GM12878 (cell line): ENCODE data around the gene NEUROD1. TPM values are rescaled to one million over a fixed set of nuclear protein-coding genes. Genes with fewer than 3 reads are reported as not detected.

ENCODE experiments used
- ATAC-seq: fragments of 200-7000 bp; cut with Tn5 transposase; 3 replicates; pipeline ENCODE4 v1.9.1; 2020; ENCODE audit warnings: mild to moderate bottlenecking, moderate library complexity
- BruUV-seq: library from RNA; stranded (reverse); fragments of 400-500 nt; replicated peaks from 2 replicates; lab custom pipeline; 2021; lab: Mats Ljungman, UMichigan
- CTCF ChIA-PET: fragments of 300-600 bp; sonication (Branson Sonifier 250); formaldehyde crosslinking; extraction: SDS; loops from one replicate; lab custom pipeline; 2021; ENCODE audit warnings: inconsistent platforms; lab: Yijun Ruan, JAX
- POLR2A ChIA-PET: fragments of 350-600 bp; formaldehyde crosslinking; extraction: SDS; loops from one replicate; lab custom pipeline; 2021; ENCODE audit warnings: inconsistent platforms; lab: Charles Lee
- RAD21 ChIA-PET: fragments of 300-600 bp; sonication (Branson Sonifier 250); formaldehyde crosslinking; loops from one replicate; lab custom pipeline; 2023; ENCODE audit warnings: antibody characterized with exemption; ENCODE audit not compliant: unreplicated experiment; lab: Charles Lee
- SMC1A ChIA-PET: fragments of 300-600 bp; sonication (Branson Sonifier 250); formaldehyde crosslinking; loops from one replicate; lab custom pipeline; 2023; ENCODE audit not compliant: unreplicated experiment, uncharacterized antibody; lab: Charles Lee
- DNase-seq: peaks from one replicate; pipeline ENCODE4 v3.0.0-alpha.2; 2011; ENCODE audit warnings: low read depth, low spot score
- FAIRE-seq: peaks from 3 replicates; lab custom pipeline; 2011; peaks lifted over from hg19 to GRCh38; lab: Jason Lieb, UNC
- H2AFZ ChIP-seq: 2 replicates; pipeline ENCODE4 v1.6.0; 2011; ENCODE audit warnings: low read depth, low read length, control low read depth; ENCODE audit not compliant: control insufficient read depth
- H3K27ac ChIP-seq: 2 replicates; pipeline ENCODE4 v1.5.1; 2011; ENCODE audit warnings: control low read depth; ENCODE audit not compliant: control insufficient read depth, insufficient read depth
- H3K27me3 ChIP-seq, 2 experiments: replicated peaks in 1 of 2; 2 replicates each; pipeline versions ENCODE4 v1.6.0 to v1.6.1; 2011; ENCODE audit warnings: low read length in 1 of 2; ENCODE audit not compliant: control insufficient read depth in 2 of 2, insufficient read depth in 2 of 2
- H3K36me3 ChIP-seq, 2 experiments: 2 replicates each; pipeline ENCODE4 v1.5.1; 2011; ENCODE audit warnings: low read length in 1 of 2; ENCODE audit not compliant: control insufficient read depth in 2 of 2, insufficient read depth in 2 of 2
- H3K4me1 ChIP-seq: 2 replicates; pipeline ENCODE4 v1.6.1; 2011; ENCODE audit warnings: mild to moderate bottlenecking, low read length, moderate library complexity, mixed read lengths; ENCODE audit not compliant: control insufficient read depth, insufficient read depth
- H3K4me2 ChIP-seq: 2 replicates; pipeline ENCODE4 v1.6.0; 2011; ENCODE audit warnings: control low read depth; ENCODE audit not compliant: control insufficient read depth, insufficient read depth
- H3K4me3 ChIP-seq: fragments of 200-600 bp; sonication (generic); 2 replicates; pipeline ENCODE4 v1.5.1; 2016
- H3K79me2 ChIP-seq: 2 replicates; pipeline ENCODE4 v1.6.0; 2011; ENCODE audit warnings: low read length; ENCODE audit not compliant: control insufficient read depth, insufficient read depth
- H3K9ac ChIP-seq: 2 replicates; pipeline ENCODE4 v1.8.0; 2011; ENCODE audit warnings: low read length, control low read depth, mixed read lengths; ENCODE audit not compliant: control insufficient read depth, insufficient read depth
- H3K9me3 ChIP-seq: replicated peaks from 3 replicates; pipeline ENCODE4 v1.5.1; 2011; ENCODE audit warnings: mild to moderate bottlenecking, low read length; ENCODE audit not compliant: control insufficient read depth, insufficient read depth
- H4K20me1 ChIP-seq: 2 replicates; pipeline ENCODE4 v1.6.0; 2011; ENCODE audit not compliant: control insufficient read depth, insufficient read depth
- BRCA1 ChIP-seq: IDR thresholded peaks from 2 replicates; pipeline ENCODE4 v1.6.1; 2011; ENCODE audit warnings: low read depth, low read length, improper control_type of control experiment
- EED ChIP-seq: sonication (generic); IDR thresholded peaks from 2 replicates; pipeline ENCODE4 v1.6.1; 2016; ENCODE audit warnings: antibody characterized with exemption, low read depth
- ELK1 ChIP-seq: IDR thresholded peaks from 2 replicates; pipeline ENCODE4 v1.6.1; 2012; ENCODE audit warnings: low read depth, low read length, improper control_type of control experiment
- HDAC6 ChIP-seq: fragments of 200-600 bp; sonication (generic); IDR thresholded peaks from one replicate; pipeline ENCODE4 v1.8.0; 2017; ENCODE audit warnings: antibody characterized with exemption; ENCODE audit not compliant: unreplicated experiment
- MEF2A ChIP-seq: IDR thresholded peaks from 2 replicates; pipeline ENCODE4 v1.6.1; 2011; ENCODE audit warnings: low read depth, mild to moderate bottlenecking, low read length, moderate library complexity; ENCODE audit not compliant: insufficient read depth
- RFX5 ChIP-seq: IDR thresholded peaks from 2 replicates; pipeline ENCODE4 v1.6.1; 2011; ENCODE audit warnings: low read depth, low read length, improper control_type of control experiment
- SMAD5 ChIP-seq: IDR thresholded peaks from 2 replicates; pipeline ENCODE4 v1.6.1; 2016; ENCODE audit warnings: antibody characterized with exemption, low read depth
- SP1 ChIP-seq: IDR thresholded peaks from one replicate; pipeline ENCODE4 v1.6.1; 2011; ENCODE audit warnings: low read depth, low read length
- SUPT20H ChIP-seq: IDR thresholded peaks from 2 replicates; pipeline ENCODE4 v1.6.1; 2011; ENCODE audit warnings: low read depth, mild to moderate bottlenecking, low read length, moderate library complexity, borderline replicate concordance; ENCODE audit not compliant: control insufficient read depth
- USF1 ChIP-seq: IDR thresholded peaks from 2 replicates; pipeline ENCODE4 v1.6.1; 2011; ENCODE audit warnings: borderline replicate concordance, low read depth, mild to moderate bottlenecking, moderate library complexity, mixed read lengths, low read length; ENCODE audit not compliant: insufficient read depth; ENCODE audit errors: extremely low read length
- WRNIP1 ChIP-seq: IDR thresholded peaks from 2 replicates; pipeline ENCODE4 v1.6.1; 2011; ENCODE audit warnings: low read depth, low read length, improper control_type of control experiment, borderline replicate concordance
- ZNF24 ChIP-seq: fragments of 450-650 bp; IDR thresholded peaks from 2 replicates; pipeline ENCODE4 v1.6.1; 2017; ENCODE audit warnings: antibody characterized with exemption, mild to moderate bottlenecking
- ZNF622 ChIP-seq: fragments of 450-650 bp; IDR thresholded peaks from 2 replicates; pipeline ENCODE4 v1.6.1; 2017; ENCODE audit warnings: mild to moderate bottlenecking, inconsistent platforms
- WGBS: methylation state at CpG from one replicate; pipeline ENCODE4 v1.1.6; 2016; ENCODE audit warnings: low lambda C conversion rate; ENCODE audit not compliant: insufficient replicate concordance, insufficient coverage; ENCODE audit errors: missing lambda C conversion rate; 5-methylcytosine and 5-hydroxymethylcytosine counted together
- in situ Hi-C: fragments of 300-500 bp; cut with MboI; formaldehyde crosslinking; loops from 9 replicates; pipeline ENCODE4 v1.14.3; 2018; ENCODE audit warnings: mixed read lengths
- intact Hi-C: fragments of 100-400 bp; cut with micrococcal nuclease; formaldehyde crosslinking; loops from one replicate; pipeline ENCODE4 v1.14.2; 2022; ENCODE audit not compliant: unreplicated experiment
- polyA plus RNA-seq, 11 experiments: library from polyadenylated mRNA; depleted of rRNA in 4 of 11; unstranded in 6 of 11; stranded (reverse) in 5 of 11; fragments of >200 nt; fragmentation: Nextera tagmentation in 4 of 11; fragmentation: Illumina TruSeq in 1 of 11; extraction: Ambion mirVana in 4 of 11; extraction: Trizol in 1 of 11; gene quantifications; 1 replicate in 1 of 11; 2 replicates in 10 of 11; pipeline versions ENCODE4 v1.2.1 to v1.2.3, GENCODE V29; 2011 to 2016; ENCODE audit warnings: inconsistent platforms in 2 of 11, missing spikeins in 2 of 11, low read depth in 1 of 11
- total RNA-seq, 4 experiments: library from RNA; depleted of rRNA in 3 of 4; stranded (reverse); fragments of >200 nt in 3 of 4; fragmentation: Illumina TruSeq in 1 of 4; extraction: Trizol in 1 of 4; gene quantifications; 2 replicates each; pipeline versions ENCODE4 v1.2.1 to v1.2.3, GENCODE V29; 2013 to 2021
- TF ChIP-seq, protein P1 (sequence below): IDR thresholded peaks from 2 replicates; pipeline ENCODE4 v1.6.1; 2011; ENCODE audit warnings: low read depth, mild to moderate bottlenecking, low read length, moderate library complexity, borderline replicate concordance; ENCODE audit errors: extremely low read depth
- TF ChIP-seq, protein P2 (sequence below): fragments of 450-650 bp; formaldehyde crosslinking; IDR thresholded peaks from 2 replicates; pipeline ENCODE4 v1.4.0; 2022; ENCODE audit warnings: mild to moderate bottlenecking, moderate library complexity
- TF ChIP-seq, protein P3 (sequence below): fragments of 450-650 bp; IDR thresholded peaks from 2 replicates; pipeline ENCODE4 v1.6.1; 2014; ENCODE audit warnings: mild to moderate bottlenecking

The NEUROD1 gene
- total and polyA plus RNA-seq, 10 of the 15 experiments (the other 5 are each of a cell fraction or from before 2014, with no cell fraction given), result not detected

GRCh38 chr2:181673173-181673572, 7.1 kb downstream of the NEUROD1 start:
- CTCF ChIA-PET, result interaction anchor here (2.3 kb wide), 1 partner anchor 42 kb away, joined by 6 read pairs; no protein-coding TSS in a partner anchor
- H2AFZ ChIP-seq, result no peak overlapping the region
- H3K79me2 ChIP-seq, result no peaks in the 10 kb centered on the region
- no peaks in the 10 kb centered on the region for H4K20me1 ChIP-seq
- FAIRE-seq (no peak), DNase-seq (peak; percentile 30), ATAC-seq (peak; percentile 60)
- intact Hi-C loops (no loop called here), in situ Hi-C loops (no loop called here)
- H3K4me1 ChIP-seq, result peaks cover 9% of the 10 kb centered on the region
- H3K9me3 ChIP-seq, result no peaks in the 10 kb centered on the region; the same call in 2 of the 3 replicates
- no peak overlapping the region; the same call in 1 of the 2 replicates for H3K4me3 ChIP-seq
- no peak overlapping the region for H3K4me2 ChIP-seq
- SMC1A ChIA-PET, result interaction anchor here (1.3 to 2.2 kb wide), 2 partner anchors 41 to 100 kb away, joined by 3 to 6 read pairs; no protein-coding TSS in a partner anchor
- WGBS, result 0% methylated on average over 2 of the region's 2 CpGs
- POLR2A ChIA-PET, result no interaction called here
- H3K27ac ChIP-seq, result no peak overlapping the region
- TF ChIP-seq WRNIP1, result no peak
- no peak for TF ChIP-seq HDAC6
- TF ChIP-seq, protein P1, sequence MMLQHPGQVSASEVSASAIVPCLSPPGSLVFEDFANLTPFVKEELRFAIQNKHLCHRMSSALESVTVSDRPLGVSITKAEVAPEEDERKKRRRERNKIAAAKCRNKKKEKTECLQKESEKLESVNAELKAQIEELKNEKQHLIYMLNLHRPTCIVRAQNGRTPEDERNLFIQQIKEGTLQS, result no peak
- no peak for TF ChIP-seq USF1
- TF ChIP-seq, protein P2, sequence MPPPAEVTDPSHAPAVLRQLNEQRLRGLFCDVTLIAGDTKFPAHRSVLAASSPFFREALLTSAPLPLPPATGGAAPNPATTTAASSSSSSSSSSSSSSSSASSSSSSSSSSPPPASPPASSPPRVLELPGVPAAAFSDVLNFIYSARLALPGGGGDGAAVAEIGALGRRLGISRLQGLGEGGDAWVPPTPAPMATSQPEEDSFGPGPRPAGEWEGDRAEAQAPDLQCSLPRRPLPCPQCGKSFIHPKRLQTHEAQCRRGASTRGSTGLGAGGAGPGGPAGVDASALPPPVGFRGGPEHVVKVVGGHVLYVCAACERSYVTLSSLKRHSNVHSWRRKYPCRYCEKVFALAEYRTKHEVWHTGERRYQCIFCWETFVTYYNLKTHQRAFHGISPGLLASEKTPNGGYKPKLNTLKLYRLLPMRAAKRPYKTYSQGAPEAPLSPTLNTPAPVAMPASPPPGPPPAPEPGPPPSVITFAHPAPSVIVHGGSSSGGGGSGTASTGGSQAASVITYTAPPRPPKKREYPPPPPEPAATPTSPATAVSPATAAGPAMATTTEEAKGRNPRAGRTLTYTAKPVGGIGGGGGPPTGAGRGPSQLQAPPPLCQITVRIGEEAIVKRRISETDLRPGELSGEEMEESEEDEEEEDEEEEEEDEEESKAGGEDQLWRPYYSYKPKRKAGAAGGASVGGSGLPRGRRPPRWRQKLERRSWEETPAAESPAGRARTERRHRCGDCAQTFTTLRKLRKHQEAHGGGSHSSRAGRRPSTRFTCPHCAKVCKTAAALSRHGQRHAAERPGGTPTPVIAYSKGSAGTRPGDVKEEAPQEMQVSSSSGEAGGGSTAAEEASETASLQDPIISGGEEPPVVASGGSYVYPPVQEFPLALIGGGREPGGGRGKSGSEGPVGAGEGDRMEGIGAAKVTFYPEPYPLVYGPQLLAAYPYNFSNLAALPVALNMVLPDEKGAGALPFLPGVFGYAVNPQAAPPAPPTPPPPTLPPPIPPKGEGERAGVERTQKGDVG (CRISPR knock-in tag), result no peak
- no peak for TF ChIP-seq SUPT20H
- no peak for TF ChIP-seq RFX5
- TF ChIP-seq, protein P3, sequence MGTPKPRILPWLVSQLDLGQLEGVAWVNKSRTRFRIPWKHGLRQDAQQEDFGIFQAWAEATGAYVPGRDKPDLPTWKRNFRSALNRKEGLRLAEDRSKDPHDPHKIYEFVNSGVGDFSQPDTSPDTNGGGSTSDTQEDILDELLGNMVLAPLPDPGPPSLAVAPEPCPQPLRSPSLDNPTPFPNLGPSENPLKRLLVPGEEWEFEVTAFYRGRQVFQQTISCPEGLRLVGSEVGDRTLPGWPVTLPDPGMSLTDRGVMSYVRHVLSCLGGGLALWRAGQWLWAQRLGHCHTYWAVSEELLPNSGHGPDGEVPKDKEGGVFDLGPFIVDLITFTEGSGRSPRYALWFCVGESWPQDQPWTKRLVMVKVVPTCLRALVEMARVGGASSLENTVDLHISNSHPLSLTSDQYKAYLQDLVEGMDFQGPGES, result no peak
- TF ChIP-seq SP1, result no peak
- TF ChIP-seq ZNF622, result no peak
- TF ChIP-seq SMAD5, result no peak
- TF ChIP-seq ZNF24, result no peak
- TF ChIP-seq ELK1, result no peak
- no peak for TF ChIP-seq BRCA1
- TF ChIP-seq MEF2A, result no peak
- no peak for TF ChIP-seq EED
- no peaks in the 10 kb centered on the region for H3K36me3 ChIP-seq
- RAD21 ChIA-PET, result no interaction called here
- no peaks in the 10 kb centered on the region; a peak in 1 of 4 replicates for H3K27me3 ChIP-seq
- no TSS peak for BruUV-seq
- no peak overlapping the region for H3K9ac ChIP-seq
